Panc1 (cell line): ENCODE results near the gene IFTAP.

Experiments used
- CTCF ChIP-seq: fragments of 450-650 bp; IDR thresholded peaks from 2 replicates; pipeline ENCODE4 v1.5.1; 2017; ENCODE audit warnings: mild to moderate bottlenecking
- POLR2AphosphoS5 ChIP-seq: IDR thresholded peaks from 2 replicates; pipeline ENCODE4 v1.6.1; 2012; ENCODE audit warnings: mild to moderate bottlenecking, low read depth, low read length, moderate library complexity
- REST ChIP-seq, 2 experiments: IDR thresholded peaks; 2 replicates each; pipeline ENCODE4 v1.6.1; 2011 to 2012; ENCODE audit warnings: low read depth in 2 of 2, control low read depth in 1 of 2, low read length in 1 of 2, mild to moderate bottlenecking in 1 of 2, moderate library complexity in 1 of 2; ENCODE audit not compliant: insufficient read depth in 1 of 2
- SIN3A ChIP-seq: IDR thresholded peaks from 2 replicates; pipeline ENCODE4 v1.6.1; 2012; ENCODE audit warnings: low read depth, mild to moderate bottlenecking, low read length, moderate library complexity, borderline replicate concordance; ENCODE audit not compliant: insufficient read depth
- TCF7L2 ChIP-seq: IDR thresholded peaks from 2 replicates; pipeline ENCODE4 v1.6.1; 2011; ENCODE audit warnings: mild to moderate bottlenecking, low read depth, low read length, inconsistent platforms

- TF ChIP-seq POLR2AphosphoS5 = no peak
- no peak for TF ChIP-seq CTCF
- TF ChIP-seq REST (IDR thresholded peaks at IDR 0.05; ENCODE audit: insufficient read depth in 1 of 2, low read depth in 2 of 2, low read length in 1 of 2) = no peak
- TF ChIP-seq TCF7L2 = no peak
- no peak for TF ChIP-seq SIN3A
These were observed 25.2 kb upstream of the IFTAP start for GRCh38 chr11:36569095-36569494.
